HG02852 (cell line): ENCODE measurements around the gene CEBPE.
"Not testable (repeated sequence)": the region's sequence is repeated elsewhere in the genome, so short reads cannot be mapped to it uniquely, and the experiment has no call there.

Source experiments
- ATAC-seq: cut with Tn5 transposase; IDR thresholded peaks from one replicate; pipeline ENCODE4 v1.9.1; 2021; ENCODE audit warnings: mild to moderate bottlenecking, moderate library complexity; ENCODE audit not compliant: unreplicated experiment

The CEBPE gene

DNA sequence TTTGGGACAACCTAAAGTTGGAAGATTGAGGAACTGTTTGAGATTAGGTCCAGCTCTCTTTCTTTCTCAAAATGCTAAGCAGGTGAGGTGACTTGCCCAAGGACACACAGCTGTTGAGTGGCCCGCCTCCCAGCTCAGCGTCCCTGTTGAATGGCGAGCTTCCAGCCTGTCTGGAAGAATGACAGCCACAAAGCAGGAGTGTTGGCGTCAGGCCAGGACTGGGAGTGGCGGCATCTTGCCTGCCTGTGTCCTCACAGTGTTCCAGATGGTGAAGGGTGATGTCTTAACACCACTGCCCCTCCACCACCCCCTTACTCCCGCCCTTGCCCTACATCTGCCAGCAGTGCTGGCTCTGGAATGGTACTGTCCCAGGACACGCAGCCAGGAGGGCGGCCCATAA, 4.4 kb upstream of the CEBPE start:
- ATAC-seq: no peak

DNA sequence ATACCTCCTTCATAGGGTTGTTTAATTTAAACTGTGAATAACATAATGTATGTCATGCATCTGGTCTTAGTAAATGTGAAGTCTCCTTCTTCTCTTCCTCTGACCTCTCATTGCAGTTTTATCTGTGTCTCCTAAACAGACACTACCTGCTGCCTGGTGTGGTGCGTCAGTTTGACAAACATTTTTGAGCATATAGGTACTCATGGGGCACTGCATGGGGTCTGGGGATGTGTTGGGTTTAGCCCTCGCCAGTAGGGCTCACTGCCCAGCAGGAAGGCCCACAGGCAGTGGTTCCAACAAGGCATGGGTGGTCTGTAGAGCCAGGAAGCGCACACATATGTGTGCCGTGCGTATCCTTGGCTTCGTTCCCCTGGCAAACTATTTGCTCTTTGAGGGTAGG, 3.0 kb upstream of the CEBPE start:
- ATAC-seq: no peak

GRCh38 chr14:23121361-23121771, 2.3 kb upstream of the CEBPE start:
- ATAC-seq: no peak

- ATAC-seq: peak; percentile 76
These were observed 1.6 kb upstream of the CEBPE start for GRCh38 chr14:23120541-23121251.

- no peak for ATAC-seq
These were observed 590 bp upstream of the CEBPE start for GRCh38 chr14:23119363-23120327.

DNA sequence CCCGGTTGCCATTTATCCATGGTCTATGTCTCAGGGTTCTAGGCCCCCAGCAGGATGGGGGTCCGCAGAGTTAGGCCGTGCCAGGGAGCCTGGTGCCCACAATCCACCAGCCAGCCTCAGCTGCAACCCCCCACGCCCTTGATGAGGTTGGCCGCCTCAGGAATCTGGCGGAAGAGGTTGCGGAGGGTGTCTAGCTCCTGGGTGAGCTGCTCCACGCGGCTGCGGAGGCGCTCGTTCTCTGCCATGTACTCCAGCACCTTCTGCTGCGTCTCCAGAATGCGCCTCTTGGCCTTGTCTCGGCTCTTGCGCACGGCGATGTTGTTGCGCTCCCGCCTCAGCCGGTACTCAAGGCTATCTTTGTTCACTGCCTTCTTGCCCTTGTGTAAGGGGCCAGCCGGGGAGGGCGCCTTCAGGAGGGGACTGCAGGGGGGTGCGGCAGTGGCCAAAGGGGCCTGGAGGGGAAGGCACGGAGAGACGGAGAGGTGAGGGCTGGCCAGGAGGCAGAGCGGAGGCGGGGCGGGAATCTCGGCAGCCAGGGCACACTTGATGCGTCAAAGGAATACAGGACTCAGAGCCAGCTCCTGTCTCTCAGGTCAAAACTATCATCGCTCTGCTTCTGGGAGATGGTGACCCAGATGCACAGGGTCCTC, 1.6 kb downstream of the CEBPE start:
- ATAC-seq: no peak

GRCh38 chr14:23115918-23116317, 3.1 kb downstream of the CEBPE start:
- ATAC-seq: no peak

GRCh38 chr14:23115039-23115731, 3.9 kb downstream of the CEBPE start:
- no peak for ATAC-seq

DNA sequence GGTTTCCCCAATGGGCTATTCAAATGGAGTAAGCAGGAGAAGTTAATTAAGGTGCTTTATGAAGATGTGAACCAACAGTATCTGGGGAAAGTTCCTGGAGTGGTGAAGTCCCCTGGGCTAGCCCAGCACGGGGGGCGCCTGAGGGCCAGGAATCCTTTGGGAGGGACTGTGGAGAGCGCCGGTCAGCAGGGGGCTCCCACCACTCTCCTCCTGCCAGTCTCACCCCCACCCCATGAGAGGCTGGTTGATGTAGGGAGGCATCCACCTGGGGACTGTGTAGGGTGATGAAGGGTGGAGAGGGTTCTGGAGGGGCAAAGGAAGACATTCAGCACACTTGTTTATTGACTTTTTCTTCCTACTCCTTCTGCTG, 4.4 kb downstream of the CEBPE start:
- ATAC-seq: no peak

DNA sequence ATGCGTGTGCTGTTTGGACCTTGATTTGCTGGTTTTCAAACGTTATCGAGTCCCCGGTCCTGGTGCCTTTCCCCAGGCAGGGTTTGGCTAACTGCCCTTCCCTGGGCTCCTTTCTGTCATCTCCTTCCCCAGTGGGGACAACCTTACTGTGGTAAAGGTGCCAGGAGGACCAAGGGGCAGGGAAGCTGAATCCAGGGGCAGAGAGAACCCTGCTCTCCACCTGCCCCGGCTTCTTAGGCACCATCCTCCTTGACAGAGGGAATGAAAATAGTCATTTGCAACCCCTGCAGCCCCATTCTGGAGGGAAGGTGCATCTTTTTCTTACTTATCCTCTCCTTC, 5.0 kb downstream of the CEBPE start:
- no peak for ATAC-seq

- ATAC-seq: no peak
These were observed 5.5 kb downstream of the CEBPE start for GRCh38 chr14:23113431-23114119.

- ATAC-seq: no peak
These were observed 6.5 kb downstream of the CEBPE start for GRCh38 chr14:23112359-23113178.

DNA sequence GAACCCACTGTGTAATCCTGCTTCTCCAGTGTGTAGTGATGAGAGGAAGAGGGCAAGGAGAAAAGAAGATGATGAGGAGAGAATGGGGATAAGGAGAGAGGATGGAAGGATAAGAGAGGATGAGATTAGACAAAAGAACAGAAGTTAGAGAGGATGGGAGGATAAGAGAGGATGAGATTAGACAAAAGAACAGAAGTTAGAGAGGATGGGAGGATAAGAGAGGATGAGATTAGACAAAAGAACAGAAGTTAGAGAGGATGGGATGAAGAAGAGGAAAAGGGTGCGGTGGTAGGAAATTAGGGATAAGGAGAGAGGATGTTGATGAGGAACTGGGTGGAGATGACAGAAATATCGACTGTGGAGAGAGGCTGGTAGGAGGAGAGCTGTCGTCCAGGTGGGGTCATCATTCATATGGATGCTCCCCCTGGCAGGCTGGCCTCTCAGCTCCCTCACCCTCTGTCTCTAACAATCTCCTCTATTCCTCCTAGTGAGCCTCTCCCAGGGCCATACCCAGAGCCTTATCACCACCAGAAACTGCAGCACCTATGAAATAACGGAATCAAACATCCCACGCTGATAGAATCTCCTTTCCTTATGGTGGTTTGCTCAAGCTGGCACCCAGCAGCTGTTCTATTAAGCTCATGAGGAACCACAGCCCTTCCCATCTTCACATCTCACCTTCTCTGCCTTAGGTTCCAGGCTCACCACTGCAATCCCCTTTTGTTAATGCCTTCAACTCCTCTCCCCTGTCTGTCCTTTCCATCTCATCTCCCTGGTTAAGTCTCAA, 8.3 kb downstream of the CEBPE start:
- no peak for ATAC-seq

DNA sequence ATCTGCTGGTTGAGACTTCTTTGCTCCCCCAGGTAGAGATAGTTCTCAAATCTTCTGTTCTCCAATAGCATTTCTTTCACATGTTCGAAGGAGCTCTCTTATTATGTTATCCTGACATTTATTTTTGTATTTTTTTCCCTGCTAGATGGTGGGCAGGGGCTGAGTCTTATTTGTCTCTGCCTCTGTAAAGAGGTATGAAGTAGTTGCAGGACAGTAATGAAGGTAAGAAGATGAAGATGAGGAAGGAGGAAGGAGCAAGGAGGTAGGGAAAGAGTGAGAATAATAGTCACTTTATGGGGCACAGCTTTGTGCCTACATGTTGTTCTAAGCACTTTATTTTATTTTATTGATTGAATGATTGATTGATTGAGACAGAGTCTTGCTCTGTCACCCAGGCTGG, 9.3 kb downstream of the CEBPE start:
- ATAC-seq: no peak

DNA sequence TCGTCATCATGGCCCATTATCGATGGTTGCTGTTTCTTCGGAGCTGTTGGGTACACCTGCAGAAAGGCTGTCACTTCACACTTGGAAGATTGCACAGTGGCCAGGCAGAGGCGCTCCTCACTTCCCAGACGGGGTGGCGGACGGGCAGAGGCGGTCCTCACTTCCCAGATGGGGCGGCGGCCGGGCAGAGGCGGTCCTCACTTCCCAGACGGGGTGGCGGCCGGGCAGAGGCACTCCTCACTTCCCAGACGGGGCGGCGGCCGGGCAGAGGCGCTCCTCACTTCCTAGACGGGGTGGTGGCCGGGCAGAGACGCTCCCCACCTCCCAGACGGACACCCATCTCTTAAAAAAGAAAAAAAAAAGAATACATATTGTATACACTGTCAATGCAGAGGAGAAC, 10.9 kb downstream of the CEBPE start:
- ATAC-seq: not testable (repeated sequence)

DNA sequence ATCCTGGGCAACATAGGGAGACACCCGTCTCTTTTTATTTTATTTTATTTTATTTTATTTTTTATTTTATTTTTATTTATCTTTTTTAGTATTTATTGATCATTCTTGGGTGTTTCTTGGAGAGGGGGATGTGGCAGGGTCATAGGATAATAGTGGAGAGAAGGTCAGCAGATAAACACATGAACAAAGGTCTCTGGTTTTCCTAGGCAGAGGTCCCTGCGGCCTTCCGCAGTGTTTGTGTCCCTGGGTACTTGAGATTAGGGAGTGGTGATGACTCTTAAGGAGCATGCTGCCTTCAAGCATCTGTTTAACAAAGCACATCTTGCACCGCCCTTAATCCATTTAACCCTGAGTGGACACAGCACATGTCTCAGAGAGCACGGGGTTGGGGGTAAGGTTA, 11.4 kb downstream of the CEBPE start:
- not testable (repeated sequence) for ATAC-seq

GRCh38 chr14:23106747-23107045, 12.4 kb downstream of the CEBPE start:
- no peak for ATAC-seq

DNA sequence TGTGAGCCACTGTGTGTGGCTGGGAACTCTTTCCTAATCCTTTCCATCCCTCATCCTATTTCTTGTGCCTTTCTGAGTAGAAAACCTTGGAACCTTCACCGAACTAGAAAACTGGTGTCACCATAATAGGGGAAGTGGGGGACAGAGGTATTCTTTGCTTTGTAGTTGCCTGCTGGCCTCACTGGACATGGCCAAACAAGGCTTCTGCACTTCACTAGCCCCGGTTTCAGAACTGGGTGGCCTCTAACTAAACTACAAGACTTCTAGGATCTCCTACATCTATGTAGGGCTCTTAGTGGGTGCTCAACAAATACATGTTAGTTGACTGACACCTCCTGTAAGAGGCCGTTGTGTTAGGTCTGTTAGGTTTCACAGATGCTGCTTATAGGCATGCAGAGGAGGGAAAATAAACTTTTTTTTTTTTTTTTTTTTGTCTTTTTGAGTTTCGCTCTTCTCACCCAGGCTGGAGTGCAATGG, 13.7 kb downstream of the CEBPE start:
- no peak for ATAC-seq
